SU-DHL-6 (cell line): ENCODE measurements around the gene ARHGDIA.

Source experiments
- H2AFZ ChIP-seq: fragments of 200-600 bp; sonication (generic); 2 replicates; pipeline ENCODE4 v1.6.1; 2014; ENCODE audit warnings: low read depth, mild to moderate bottlenecking, moderate library complexity, mixed read lengths, antibody characterized with exemption, low read length; ENCODE audit not compliant: severe bottlenecking
- H3F3A ChIP-seq: fragments of 200-600 bp; shearing (Covaris generic); 2 replicates; pipeline ENCODE4 v1.6.0; 2016; ENCODE audit warnings: antibody characterized with exemption, mild to moderate bottlenecking; ENCODE audit not compliant: insufficient read depth
- H3K27ac ChIP-seq: fragments of 200-600 bp; sonication (generic); 2 replicates; pipeline ENCODE4 v1.5.1; 2016; ENCODE audit warnings: low read depth, mild to moderate bottlenecking, low read length, moderate library complexity, mixed read lengths
- H3K27me3 ChIP-seq: fragments of 200-600 bp; sonication (generic), shearing (Covaris generic); 2 replicates; pipeline ENCODE4 v1.6.0; 2014; ENCODE audit warnings: mild to moderate bottlenecking, low read length
- H3K36me3 ChIP-seq: fragments of 200-600 bp; sonication (generic); 2 replicates; pipeline ENCODE4 v1.6.1; 2014; ENCODE audit warnings: mild to moderate bottlenecking, low read length, mixed read lengths
- H3K4me2 ChIP-seq: fragments of 300-600, 200-600 bp; shearing (Covaris generic), sonication (generic); 2 replicates; pipeline ENCODE4 v1.6.0; 2014; ENCODE audit warnings: low read length, low read depth, mild to moderate bottlenecking; ENCODE audit not compliant: poor library complexity, severe bottlenecking
- H3K4me3 ChIP-seq: fragments of 200-600 bp; sonication (generic); 2 replicates; pipeline ENCODE4 v1.5.1; 2014; ENCODE audit warnings: antibody characterized with exemption, low read length, mild to moderate bottlenecking, mixed read lengths; ENCODE audit not compliant: insufficient read depth, poor library complexity, severe bottlenecking
- H3K79me2 ChIP-seq: fragments of 200-600 bp; sonication (generic); 2 replicates; pipeline ENCODE4 v1.6.1; 2014; ENCODE audit warnings: mild to moderate bottlenecking, low read length, moderate library complexity; ENCODE audit not compliant: insufficient read depth
- H3K9ac ChIP-seq: fragments of 200-600 bp; sonication (generic); 2 replicates; pipeline ENCODE4 v1.7.0; 2014; ENCODE audit warnings: mild to moderate bottlenecking, low read length
- H3K9me2 ChIP-seq: fragments of 200-600 bp; sonication (generic); replicated peaks from 2 replicates; pipeline ENCODE4 v1.6.1; 2014; ENCODE audit warnings: low read length; ENCODE audit not compliant: insufficient read depth
- H3K9me3 ChIP-seq: fragments of 200-600 bp; sonication (generic); 2 replicates; pipeline ENCODE4 v1.6.1; 2014; ENCODE audit warnings: low read length, mixed read lengths; ENCODE audit not compliant: insufficient read depth
- H4K20me1 ChIP-seq: fragments of 200-600 bp; sonication (generic); 2 replicates; pipeline ENCODE4 v1.6.1; 2014; ENCODE audit warnings: low read depth, mild to moderate bottlenecking, antibody characterized with exemption, low read length, moderate library complexity, mixed read lengths
- CTCF ChIP-seq: fragments of 200-600 bp; sonication (generic); IDR thresholded peaks from one replicate; pipeline ENCODE4 v1.5.1; 2017; ENCODE audit warnings: antibody characterized with exemption, mild to moderate bottlenecking, low read length, moderate library complexity; ENCODE audit not compliant: insufficient read depth, poor library complexity, severe bottlenecking
- EZH2phosphoT487 ChIP-seq: fragments of 200-600 bp; sonication (generic), shearing (Covaris generic); conservative IDR thresholded peaks from 2 replicates; pipeline ENCODE4 v1.6.1; 2018; ENCODE audit warnings: mild to moderate bottlenecking, antibody characterized with exemption, low read length, moderate library complexity, mixed read lengths

ARHGDIA gene

GRCh38 chr17:81852237-81852636 is 18.9 kb downstream of the ARHGDIA start:
- H2AFZ ChIP-seq = no peak overlapping the region
- H3K27ac ChIP-seq = no peak overlapping the region
- peaks cover 8% of the 10 kb centered on the region for H3K79me2 ChIP-seq
- no peak for TF ChIP-seq CTCF
- no peak for TF ChIP-seq EZH2phosphoT487
- no peaks in the 10 kb centered on the region for H3F3A ChIP-seq
- H3K9ac ChIP-seq = no peak overlapping the region
- no peaks in the 10 kb centered on the region for H3K9me3 ChIP-seq
- H3K4me3 ChIP-seq = no peak overlapping the region
- H3K9me2 ChIP-seq = no peaks in the 10 kb centered on the region
- peaks cover 5% of the 10 kb centered on the region; the same call in 1 of the 2 replicates for H3K36me3 ChIP-seq
- no peaks in the 10 kb centered on the region for H3K27me3 ChIP-seq
- no peaks in the 10 kb centered on the region for H4K20me1 ChIP-seq
- no peak overlapping the region for H3K4me2 ChIP-seq

GRCh38 chr17:81851423-81851822 is 19.7 kb downstream of the ARHGDIA start:
- Histone ChIP-seq H3K27me3 (no peaks in the 10 kb centered on the region), H3K9ac (no peak overlapping the region), H2AFZ (no peak overlapping the region), H3K4me2 (no peak overlapping the region), H3K27ac (no peak overlapping the region), H3F3A (no peaks in the 10 kb centered on the region), H3K9me3 (no peaks in the 10 kb centered on the region), H3K36me3 (peaks cover 5% of the 10 kb centered on the region; the same call in 1 of the 2 replicates), H3K79me2 (peaks cover 3% of the 10 kb centered on the region), H4K20me1 (no peaks in the 10 kb centered on the region), H3K9me2 (no peaks in the 10 kb centered on the region), H3K4me3 (no peak overlapping the region)
- TF ChIP-seq CTCF (no peak), EZH2phosphoT487 (no peak)

GRCh38 chr17:81849457-81849856 is 21.7 kb downstream of the ARHGDIA start:
- Histone ChIP-seq H3K4me3 (no peak overlapping the region), H3K36me3 (peaks cover 5% of the 10 kb centered on the region; the same call in 1 of the 2 replicates), H3K27me3 (no peaks in the 10 kb centered on the region), H2AFZ (no peak overlapping the region), H3K9me3 (no peaks in the 10 kb centered on the region), H3K9me2 (no peaks in the 10 kb centered on the region), H3K4me2 (no peak overlapping the region), H3F3A (no peaks in the 10 kb centered on the region), H3K79me2 (peaks cover 3% of the 10 kb centered on the region; the same call in 1 of the 2 replicates), H3K9ac (no peak overlapping the region), H3K27ac (no peak overlapping the region), H4K20me1 (no peaks in the 10 kb centered on the region)
- TF ChIP-seq CTCF (no peak), EZH2phosphoT487 (no peak)
